Uterus (tissue), 4 donors: ENCODE data around the gene ADARB2. TPM values are rescaled to one million over a fixed set of nuclear protein-coding genes. Genes with fewer than 3 reads are reported as not detected.
"Not testable (repeated sequence)": the region's sequence is repeated elsewhere in the genome, so short reads cannot be mapped to it uniquely, and the experiment has no call there.

ENCODE experiments used
- DNase-seq, 2 donors: peaks; one replicate each; pipeline ENCODE4 v3.0.0-alpha.2; 2019 to 2020
- H3K27ac ChIP-seq, 2 donors: fragments of 200-600 bp; sonication (generic); 1 replicate in 1 of 2; 2 replicates in 1 of 2; pipeline ENCODE4 v1.5.1; 2016 to 2018
- H3K27me3 ChIP-seq, 2 donors: fragments of 200-600 bp; sonication (generic); one replicate each; pipeline ENCODE4 v1.5.1; 2018 to 2019; ENCODE audit warnings: control low read depth in 1 of 2
- H3K36me3 ChIP-seq, 2 donors: fragments of 200-600 bp; sonication (generic); one replicate each; pipeline ENCODE4 v1.5.1; 2019; ENCODE audit warnings: control low read depth in 1 of 2
- H3K4me1 ChIP-seq, 2 donors: fragments of 200-600 bp; sonication (generic); one replicate each; pipeline ENCODE4 v1.5.1; 2018 to 2019; ENCODE audit warnings: control low read depth in 1 of 2
- H3K4me3 ChIP-seq, 2 donors: fragments of 200-600 bp; sonication (generic); 1 replicate in 1 of 2; 2 replicates in 1 of 2; pipeline ENCODE4 v1.5.1; 2018 to 2019; ENCODE audit warnings: mild to moderate bottlenecking in 1 of 2
- H3K9me3 ChIP-seq, 2 donors: fragments of 200-600 bp; sonication (generic); one replicate each; pipeline ENCODE4 v1.5.1; 2019; ENCODE audit warnings: control low read depth in 1 of 2
- POLR2A ChIP-seq, 2 donors: fragments of 450-650 bp; IDR thresholded peaks; one replicate each; pipeline ENCODE4 v1.6.1; 2016; ENCODE audit warnings: antibody characterized with exemption in 2 of 2, mild to moderate bottlenecking in 1 of 2, moderate library complexity in 1 of 2
- intact Hi-C: fragments of 100-400 bp; cut with DNase I; formaldehyde crosslinking; loops from one replicate; pipeline ENCODE4 v1.15.1; 2023; ENCODE audit warnings: low total_unique reads
- total RNA-seq, 4 donors: library from RNA; depleted of rRNA in 3 of 4; stranded (reverse); fragments of >200 nt in 3 of 4; gene quantifications; one replicate each; pipeline versions ENCODE4 v1.1.0 to v1.2.4, GENCODE V29; 2014 to 2023
- TF ChIP-seq, protein P1 (sequence below), 4 experiments: fragments of 200-600 bp in 2 of 4; fragments of 450-650 bp in 2 of 4; sonication (generic) in 2 of 4; IDR thresholded peaks; one replicate each; pipeline ENCODE4 v1.5.1; 2016 to 2019; ENCODE audit warnings: antibody characterized with exemption in 4 of 4, mild to moderate bottlenecking in 2 of 4, moderate library complexity in 1 of 4
- donor health status: DM: yes; HTN: yes; CAD: no.

The ADARB2 gene
- total RNA-seq, 4 donors from 2014 or later, result 0.76 to 2.6 (median 2.0) TPM; not detected in 1

DNA sequence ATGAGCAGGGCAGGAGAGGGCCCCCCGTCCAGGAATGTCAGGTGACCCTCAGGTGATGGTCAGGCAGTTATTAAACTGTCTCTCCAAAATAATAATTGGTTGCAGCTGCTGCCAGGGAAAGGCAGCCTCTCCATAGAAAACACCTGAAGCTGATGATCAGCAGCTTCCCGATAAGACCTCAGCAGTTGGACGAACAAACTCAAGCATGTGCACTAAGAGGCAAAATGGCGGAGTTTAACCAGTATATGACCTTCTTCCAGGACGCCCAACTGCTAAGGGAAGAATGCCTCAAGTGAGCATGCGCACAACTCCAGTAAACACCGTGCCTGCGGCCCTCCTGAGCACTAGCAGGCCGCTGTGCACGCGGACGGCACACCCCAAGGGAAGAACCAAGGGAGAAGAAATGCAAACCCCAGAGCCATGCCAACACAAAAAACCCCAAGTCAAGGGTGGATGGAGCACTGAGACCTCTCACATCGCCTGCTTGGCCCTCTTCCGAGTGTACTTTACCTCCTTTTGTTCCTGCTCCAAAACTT lies 38.9 kb upstream of the ADARB2 start:
- H3K9me3 ChIP-seq, result no peaks in the 10 kb centered on the region
- H3K27me3 ChIP-seq, result no peaks in the 10 kb centered on the region
- intact Hi-C loops, result no loop called here
- H3K4me3 ChIP-seq, result no peak overlapping the region
- no peaks in the 10 kb centered on the region for H3K4me1 ChIP-seq
- H3K36me3 ChIP-seq, result no peaks in the 10 kb centered on the region
- no peak for TF ChIP-seq POLR2A (IDR thresholded peaks at IDR 0.05)
- TF ChIP-seq, protein P1, sequence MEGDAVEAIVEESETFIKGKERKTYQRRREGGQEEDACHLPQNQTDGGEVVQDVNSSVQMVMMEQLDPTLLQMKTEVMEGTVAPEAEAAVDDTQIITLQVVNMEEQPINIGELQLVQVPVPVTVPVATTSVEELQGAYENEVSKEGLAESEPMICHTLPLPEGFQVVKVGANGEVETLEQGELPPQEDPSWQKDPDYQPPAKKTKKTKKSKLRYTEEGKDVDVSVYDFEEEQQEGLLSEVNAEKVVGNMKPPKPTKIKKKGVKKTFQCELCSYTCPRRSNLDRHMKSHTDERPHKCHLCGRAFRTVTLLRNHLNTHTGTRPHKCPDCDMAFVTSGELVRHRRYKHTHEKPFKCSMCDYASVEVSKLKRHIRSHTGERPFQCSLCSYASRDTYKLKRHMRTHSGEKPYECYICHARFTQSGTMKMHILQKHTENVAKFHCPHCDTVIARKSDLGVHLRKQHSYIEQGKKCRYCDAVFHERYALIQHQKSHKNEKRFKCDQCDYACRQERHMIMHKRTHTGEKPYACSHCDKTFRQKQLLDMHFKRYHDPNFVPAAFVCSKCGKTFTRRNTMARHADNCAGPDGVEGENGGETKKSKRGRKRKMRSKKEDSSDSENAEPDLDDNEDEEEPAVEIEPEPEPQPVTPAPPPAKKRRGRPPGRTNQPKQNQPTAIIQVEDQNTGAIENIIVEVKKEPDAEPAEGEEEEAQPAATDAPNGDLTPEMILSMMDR (IDR thresholded peaks at IDR 0.05), result no peak
- no peak overlapping the region for H3K27ac ChIP-seq
- DNase-seq, result no peak

DNA sequence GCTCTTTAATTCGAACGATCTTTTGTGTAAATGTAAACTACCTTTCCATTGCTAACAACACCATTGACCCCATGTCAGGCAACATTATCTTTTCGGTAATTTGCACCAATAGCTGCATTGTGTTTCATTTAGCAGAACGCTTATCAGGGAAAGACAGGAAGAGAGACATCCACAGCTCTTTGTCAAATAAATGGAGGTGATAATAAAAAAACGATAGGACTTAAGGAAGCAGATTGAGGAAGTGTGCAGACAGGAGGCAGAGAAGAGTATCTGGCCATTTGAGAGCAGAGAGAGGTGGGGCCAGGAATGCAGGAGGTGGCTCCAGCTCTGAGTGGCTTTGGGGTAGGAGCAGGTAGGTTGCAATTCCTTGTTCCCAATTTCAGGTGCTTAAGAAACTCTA lies 37.5 kb upstream of the ADARB2 start:
- Histone ChIP-seq H3K9me3 (no peaks in the 10 kb centered on the region), H3K4me1 (no peaks in the 10 kb centered on the region), H3K27me3 (no peaks in the 10 kb centered on the region), H3K36me3 (no peaks in the 10 kb centered on the region), H3K4me3 (no peak overlapping the region), H3K27ac (no peak overlapping the region)
- intact Hi-C loops, result no loop called here
- no peak for DNase-seq
- TF ChIP-seq, protein P1 (IDR thresholded peaks at IDR 0.05), result no peak
- TF ChIP-seq POLR2A (IDR thresholded peaks at IDR 0.05), result no peak

GRCh38 chr10:1773204-1773603 lies 35.9 kb upstream of the ADARB2 start:
- H3K27me3 ChIP-seq, H3K36me3 ChIP-seq, H3K9me3 ChIP-seq, H3K4me1 ChIP-seq, DNase-seq, H3K4me3 ChIP-seq, H3K27ac ChIP-seq, intact Hi-C loops: not testable (repeated sequence)

GRCh38 chr10:1766049-1766448 lies 28.7 kb upstream of the ADARB2 start:
- intact Hi-C loops, result no loop called here
- Histone ChIP-seq H3K9me3 (no peaks in the 10 kb centered on the region), H3K27ac (no peak overlapping the region), H3K4me1 (no peaks in the 10 kb centered on the region), H3K4me3 (no peak overlapping the region), H3K27me3 (no peaks in the 10 kb centered on the region), H3K36me3 (no peaks in the 10 kb centered on the region)
- DNase-seq, result no peak
- TF ChIP-seq POLR2A (IDR thresholded peaks at IDR 0.05), result no peak
- TF ChIP-seq, protein P1 (IDR thresholded peaks at IDR 0.05), result no peak

GRCh38 chr10:1762076-1762475 lies 24.8 kb upstream of the ADARB2 start:
- no peak overlapping the region for H3K4me3 ChIP-seq
- H3K36me3 ChIP-seq, result no peaks in the 10 kb centered on the region
- no peak overlapping the region for H3K27ac ChIP-seq
- H3K9me3 ChIP-seq, result peaks cover 0 to 5% of the 10 kb centered on the region in 2 donors
- intact Hi-C loops, result no loop called here
- DNase-seq, result no peak
- no peaks in the 10 kb centered on the region for H3K27me3 ChIP-seq
- TF ChIP-seq, protein P1 (IDR thresholded peaks at IDR 0.05), result no peak
- no peak for TF ChIP-seq POLR2A (IDR thresholded peaks at IDR 0.05)
- H3K4me1 ChIP-seq, result no peaks in the 10 kb centered on the region
